Mucosa of rectum (tissue), 2 donors: Measurements from ENCODE around the gene NDUFS7.
"Not testable (repeated sequence)": the region's sequence is repeated elsewhere in the genome, so short reads cannot be mapped to it uniquely, and the experiment has no call there.

Experiments used
- H3K27ac ChIP-seq, 2 donors: one replicate each; pipeline ENCODE4 v1.7.0; 2013; ENCODE audit warnings: inconsistent platforms in 2 of 2, low read depth in 2 of 2, low read length in 2 of 2
- H3K27me3 ChIP-seq, 2 donors: one replicate each; pipeline ENCODE4 v1.7.0; 2013; ENCODE audit warnings: low read length in 2 of 2; ENCODE audit not compliant: control insufficient read depth in 2 of 2, insufficient read depth in 2 of 2
- H3K36me3 ChIP-seq, 2 donors: one replicate each; pipeline ENCODE4 v1.7.0; 2013; ENCODE audit warnings: low read length in 2 of 2; ENCODE audit not compliant: control insufficient read depth in 2 of 2, insufficient read depth in 2 of 2
- H3K4me1 ChIP-seq, 2 donors: one replicate each; pipeline ENCODE4 v1.7.0; 2013; ENCODE audit warnings: low read length in 2 of 2, mild to moderate bottlenecking in 1 of 2; ENCODE audit not compliant: control insufficient read depth in 2 of 2, insufficient read depth in 2 of 2
- H3K4me3 ChIP-seq, 2 donors: one replicate each; pipeline ENCODE4 v1.7.0; 2013; ENCODE audit warnings: low read length in 2 of 2
- H3K9ac ChIP-seq, 2 donors: one replicate each; pipeline ENCODE4 v1.7.0; 2013; ENCODE audit warnings: low read length in 2 of 2, low read depth in 1 of 2, mild to moderate bottlenecking in 1 of 2
- H3K9me3 ChIP-seq, 2 donors: one replicate each; pipeline ENCODE4 v1.7.0; 2013; ENCODE audit warnings: low read length in 2 of 2; ENCODE audit not compliant: control insufficient read depth in 2 of 2
- donor health status: healthy.
- donor health status: Normal muscosa, but diverticular disease.

NDUFS7 gene

DNA sequence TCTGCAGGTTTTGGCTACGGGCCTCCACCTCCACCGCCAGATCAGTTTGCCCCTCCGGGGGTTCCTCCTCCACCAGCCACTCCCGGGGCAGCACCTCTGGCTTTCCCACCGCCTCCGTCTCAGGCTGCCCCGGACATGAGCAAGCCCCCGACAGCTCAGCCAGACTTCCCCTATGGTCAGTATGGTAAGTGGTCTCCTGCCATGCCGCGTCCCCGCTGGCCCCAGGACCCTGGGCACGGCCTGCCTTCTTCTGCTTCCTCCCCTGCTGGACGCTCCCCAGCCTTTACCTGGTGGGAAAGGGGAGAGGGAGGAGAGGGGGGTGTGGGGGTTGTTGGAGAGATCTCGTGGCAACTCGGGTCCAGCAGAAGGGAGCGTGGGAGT is 48.8 kb downstream of the NDUFS7 start:
- Histone ChIP-seq H3K4me1 (peaks cover 2 to 5% of the 10 kb centered on the region in 2 donors), H3K27me3 (no peaks in the 10 kb centered on the region), H3K9ac (no peak overlapping the region), H3K27ac (no peak overlapping the region), H3K36me3 (peaks cover 46 to 50% of the 10 kb centered on the region in 2 donors), H3K4me3 (no peak overlapping the region), H3K9me3 (no peaks in the 10 kb centered on the region)

DNA sequence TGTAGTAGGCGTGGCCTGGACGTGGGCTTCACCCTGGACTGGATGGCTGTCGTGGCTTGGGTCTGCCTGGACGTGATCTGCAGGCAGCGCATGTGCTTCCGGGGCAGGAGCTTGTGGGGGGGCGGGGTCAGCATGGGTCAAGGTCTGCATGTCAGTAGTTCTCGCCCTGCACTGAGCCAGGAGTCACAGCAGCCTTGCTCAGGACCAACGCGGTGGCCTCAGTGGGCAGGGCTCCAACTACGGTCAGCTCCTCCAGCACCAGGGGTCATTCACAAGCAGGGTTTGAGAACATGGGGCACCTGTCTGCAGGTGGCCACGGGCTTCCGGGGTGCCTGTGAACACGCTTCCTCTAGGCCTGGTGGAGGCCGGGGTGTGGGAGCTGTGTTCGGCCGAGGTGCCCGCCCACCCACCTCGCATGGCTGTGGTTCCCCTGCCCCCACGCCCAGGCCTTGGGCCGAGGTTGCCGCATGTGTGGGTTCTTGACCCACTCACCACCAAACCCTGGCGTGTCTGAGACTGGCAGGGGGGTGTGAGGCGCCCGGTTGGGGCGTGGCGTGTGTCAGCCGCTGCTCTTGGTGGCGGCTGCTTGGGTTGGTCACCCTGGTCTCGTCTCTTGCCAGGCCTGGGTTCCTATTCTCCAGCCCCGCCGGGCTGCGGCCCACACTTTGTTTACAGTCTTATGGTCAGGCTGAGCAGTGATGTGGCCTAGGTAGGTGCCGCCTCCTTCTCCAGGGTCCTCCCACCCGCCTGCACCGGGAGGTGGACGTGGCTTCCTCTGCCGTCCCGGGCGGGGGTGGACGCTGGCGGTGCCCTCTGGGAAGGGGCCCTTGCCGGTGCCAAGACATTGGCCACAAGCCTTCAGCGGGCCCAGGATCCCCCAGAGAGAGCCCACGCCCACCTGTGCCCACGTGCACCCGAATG is 49.7 kb downstream of the NDUFS7 start:
- no peaks in the 10 kb centered on the region for H3K27me3 ChIP-seq
- H3K36me3 ChIP-seq = peaks cover 42 to 50% of the 10 kb centered on the region in 2 donors
- H3K4me3 ChIP-seq = no peak overlapping the region
- no peak overlapping the region for H3K27ac ChIP-seq
- no peak overlapping the region for H3K9ac ChIP-seq
- peaks cover 2 to 10% of the 10 kb centered on the region in 2 donors for H3K4me1 ChIP-seq
- H3K9me3 ChIP-seq = no peaks in the 10 kb centered on the region

DNA sequence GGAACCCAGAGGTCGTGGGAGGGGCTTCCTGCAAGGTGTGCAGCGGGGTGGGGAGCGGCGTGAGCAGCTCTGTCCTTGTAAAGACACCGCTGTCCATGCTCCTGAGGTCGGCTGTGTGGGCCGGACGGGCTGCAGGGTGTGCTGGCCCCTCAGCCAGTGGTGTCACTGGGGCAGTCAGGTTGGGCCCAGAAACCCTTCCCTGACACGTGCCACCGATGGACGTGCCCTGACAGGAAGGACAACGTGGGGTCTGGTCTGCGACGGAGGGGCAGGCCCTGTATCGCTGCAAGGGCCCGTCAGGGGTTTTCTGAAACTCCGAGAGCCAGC is 50.3 kb downstream of the NDUFS7 start:
- Histone ChIP-seq H3K4me3 (no peak overlapping the region), H3K9ac (no peak overlapping the region), H3K9me3 (no peaks in the 10 kb centered on the region), H3K27ac (no peak overlapping the region), H3K27me3 (no peaks in the 10 kb centered on the region), H3K36me3 (peaks cover 38 to 45% of the 10 kb centered on the region in 2 donors), H3K4me1 (peaks cover 2 to 10% of the 10 kb centered on the region in 2 donors)

DNA sequence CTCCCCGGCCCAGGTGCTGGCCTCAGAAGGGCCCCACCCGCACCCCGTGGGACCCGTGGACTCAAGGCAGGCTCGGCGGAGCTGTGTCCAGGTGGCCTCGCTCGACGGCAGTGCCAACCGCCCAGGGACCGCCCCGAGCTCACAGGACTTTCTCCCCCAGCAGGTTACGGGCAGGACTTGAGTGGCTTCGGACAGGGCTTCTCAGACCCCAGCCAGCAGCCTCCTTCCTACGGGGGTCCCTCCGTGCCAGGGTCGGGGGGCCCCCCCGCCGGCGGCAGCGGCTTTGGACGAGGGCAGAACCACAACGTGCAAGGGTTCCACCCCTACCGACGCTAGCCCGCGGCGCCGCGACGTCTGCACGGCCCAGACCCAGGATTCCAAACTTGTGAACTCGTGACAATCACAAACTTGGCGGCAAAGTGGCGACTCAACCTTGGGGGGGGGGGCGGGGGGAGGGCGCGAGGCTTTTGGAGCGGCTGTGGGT is 50.9 kb downstream of the NDUFS7 start:
- peaks cover 33 to 41% of the 10 kb centered on the region in 2 donors for H3K36me3 ChIP-seq
- no peak overlapping the region for H3K27ac ChIP-seq
- no peaks in the 10 kb centered on the region for H3K9me3 ChIP-seq
- H3K4me3 ChIP-seq = no peak overlapping the region
- H3K9ac ChIP-seq = no peak overlapping the region
- H3K4me1 ChIP-seq = peaks cover 8 to 12% of the 10 kb centered on the region in 2 donors
- no peaks in the 10 kb centered on the region for H3K27me3 ChIP-seq

DNA sequence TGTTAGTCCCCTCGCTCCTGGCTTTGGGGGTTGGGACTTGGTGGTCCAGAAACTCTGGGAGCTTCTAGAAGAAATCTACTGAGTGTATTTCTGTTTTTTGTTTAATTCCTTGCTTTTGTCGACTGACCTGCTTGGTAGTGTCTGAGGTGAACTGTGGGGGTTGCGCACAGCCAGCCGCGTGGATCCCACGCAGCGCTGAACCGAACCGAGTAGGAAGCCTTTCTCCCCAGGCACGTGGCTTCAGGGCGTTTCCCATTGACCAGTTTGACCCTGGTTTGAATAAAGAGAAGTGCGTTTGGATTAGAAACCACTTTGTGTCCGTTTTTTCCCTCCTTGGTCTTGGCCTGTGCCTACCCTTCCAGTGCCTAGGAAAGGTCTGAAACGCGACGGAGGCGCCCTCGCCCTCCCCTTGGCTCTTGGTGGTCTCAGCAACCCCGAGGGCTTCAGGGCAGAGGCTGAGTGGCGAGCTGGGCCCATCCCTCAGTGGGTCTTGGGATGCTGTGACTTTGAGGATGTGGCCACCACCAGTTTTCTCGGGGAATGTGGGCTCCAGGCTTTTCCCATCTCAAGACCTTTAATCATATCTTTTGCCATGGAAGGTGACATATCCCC is 51.8 kb downstream of the NDUFS7 start:
- Histone ChIP-seq H3K36me3 (peaks cover 34 to 44% of the 10 kb centered on the region in 2 donors), H3K27ac (no peak overlapping the region)

DNA sequence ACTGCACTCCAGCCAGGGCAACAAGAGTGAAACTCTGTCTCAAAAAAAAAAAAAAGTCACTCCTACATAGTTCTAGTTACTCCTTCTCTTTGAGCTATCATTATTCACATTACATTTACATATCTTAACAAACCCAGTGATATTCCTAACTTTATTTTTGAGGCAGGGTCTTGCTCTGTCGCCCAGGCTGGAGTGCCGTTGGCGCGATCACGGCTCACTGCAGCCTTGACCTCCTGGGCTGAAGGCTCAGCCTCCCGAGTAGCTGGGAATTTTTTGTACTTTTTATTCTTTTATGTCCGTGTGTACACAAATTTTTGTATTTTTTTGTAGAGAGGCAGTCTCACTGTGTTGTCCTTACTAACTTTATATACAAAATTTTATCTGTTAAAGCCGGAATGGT is 53.9 kb downstream of the NDUFS7 start:
- Histone ChIP-seq H3K27ac (peak overlapping the region; percentile 62 to 78), H3K36me3 (peaks cover 35 to 49% of the 10 kb centered on the region in 2 donors)

More for the DNA sequence above, 51.8 kb downstream of the NDUFS7 start:
- peaks cover 13% of the 10 kb centered on the region in 2 donors for H3K4me1 ChIP-seq
- H3K4me3 ChIP-seq = no peak overlapping the region
- no peak overlapping the region for H3K9ac ChIP-seq
- H3K27me3 ChIP-seq = no peaks in the 10 kb centered on the region
- no peaks in the 10 kb centered on the region for H3K9me3 ChIP-seq

DNA sequence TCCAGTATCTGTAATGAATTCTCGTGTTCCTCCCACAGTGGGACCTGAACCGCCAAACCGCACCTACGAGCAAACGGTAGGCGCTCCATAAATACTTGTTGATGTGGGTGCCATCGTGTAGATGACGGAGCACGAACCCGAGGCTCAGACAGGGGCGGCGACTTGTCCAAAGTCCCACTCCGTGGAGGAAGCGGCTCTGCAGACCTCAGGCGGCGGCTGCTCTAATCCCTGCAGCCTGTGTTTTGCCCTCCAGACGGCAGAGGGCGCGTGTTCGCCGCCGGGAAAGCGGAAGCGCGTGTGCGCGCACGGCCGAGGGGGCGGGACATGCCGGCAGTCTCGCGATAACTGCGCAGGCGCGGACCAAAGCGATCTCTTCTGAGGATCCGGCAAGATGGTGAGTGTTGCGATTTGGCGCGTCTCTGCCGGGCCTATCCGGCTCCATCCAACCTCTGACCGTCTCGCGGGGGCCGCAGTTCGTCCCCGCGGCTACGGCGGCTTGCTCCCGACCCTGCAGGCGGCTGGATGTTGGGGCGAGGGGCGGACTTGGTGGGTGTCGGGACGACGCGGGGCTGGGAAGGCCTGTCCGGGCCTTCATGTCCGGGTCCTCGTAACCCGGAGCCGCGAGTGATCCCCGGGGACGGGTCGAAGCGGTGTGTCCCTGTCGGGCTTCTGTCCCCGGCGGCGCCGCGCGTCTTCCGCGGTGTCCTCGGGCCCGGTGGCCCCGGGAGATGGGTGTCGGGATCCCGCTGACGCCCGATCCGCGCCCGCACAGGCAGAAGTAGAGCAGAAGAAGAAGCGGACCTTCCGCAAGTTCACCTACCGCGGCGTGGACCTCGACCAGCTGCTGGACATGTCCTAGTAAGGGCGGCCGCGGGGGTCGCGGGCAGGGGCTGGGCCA is 54.6 kb downstream of the NDUFS7 start, which contains the start of gene RPS15:
Gene RPS15 (plus strand): TSS at position 362 of the 898 bp plus-strand sequence. CDS start 30 bp downstream, at position 392.
- peak within 1 kb of the TSS; percentile 87 for H3K27ac ChIP-seq
- peak within 1 kb of the TSS; percentile 85 to 94 for H3K4me3 ChIP-seq
- H3K9me3 ChIP-seq = no peaks in the 10 kb centered on the region
- peaks cover 28 to 43% of the 10 kb centered on the region in 2 donors for H3K36me3 ChIP-seq
- H3K9ac ChIP-seq = peak within 1 kb of the TSS; percentile 76 to 86
- peaks cover 13% of the 10 kb centered on the region in 2 donors for H3K4me1 ChIP-seq
- no peaks in the 10 kb centered on the region for H3K27me3 ChIP-seq

More for the DNA sequence above, 53.9 kb downstream of the NDUFS7 start:
- H3K4me3 ChIP-seq = peak overlapping the region; percentile 27 to 94
- H3K4me1 ChIP-seq = peaks cover 13% of the 10 kb centered on the region in 2 donors
- H3K9ac ChIP-seq = peak overlapping the region in 1 of 2 donors; percentile 76
- H3K27me3 ChIP-seq = no peaks in the 10 kb centered on the region
- no peaks in the 10 kb centered on the region for H3K9me3 ChIP-seq

DNA sequence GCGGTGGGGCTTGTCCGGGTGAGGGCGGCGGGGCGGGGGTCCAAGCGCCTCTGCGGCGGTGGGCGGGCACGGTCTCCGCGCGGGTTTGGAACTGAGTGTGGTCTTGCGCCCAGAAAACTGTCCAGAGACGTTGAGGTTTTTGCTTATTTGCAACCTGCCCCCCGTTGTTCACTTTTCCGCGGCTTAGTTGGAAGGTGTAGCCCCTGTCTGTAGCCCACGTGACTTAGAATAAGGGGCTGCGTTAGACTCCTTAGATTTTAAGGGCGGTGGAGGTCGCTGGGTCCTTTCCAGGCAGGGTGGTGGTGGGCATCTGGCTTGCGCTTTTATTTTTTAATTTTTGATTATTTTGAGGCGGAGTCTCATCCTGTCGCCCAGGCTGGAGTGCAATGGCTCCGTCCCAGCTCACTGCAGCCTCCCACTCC is 55.2 kb downstream of the NDUFS7 start:
- peak overlapping the region; percentile 87 for H3K27ac ChIP-seq
- H3K9me3 ChIP-seq = no peaks in the 10 kb centered on the region
- H3K27me3 ChIP-seq = no peaks in the 10 kb centered on the region
- H3K36me3 ChIP-seq = peaks cover 23 to 36% of the 10 kb centered on the region in 2 donors
- peaks cover 13% of the 10 kb centered on the region in 2 donors for H3K4me1 ChIP-seq
- peak overlapping the region; percentile 85 to 94 for H3K4me3 ChIP-seq
- H3K9ac ChIP-seq = peak overlapping the region; percentile 76 to 86

DNA sequence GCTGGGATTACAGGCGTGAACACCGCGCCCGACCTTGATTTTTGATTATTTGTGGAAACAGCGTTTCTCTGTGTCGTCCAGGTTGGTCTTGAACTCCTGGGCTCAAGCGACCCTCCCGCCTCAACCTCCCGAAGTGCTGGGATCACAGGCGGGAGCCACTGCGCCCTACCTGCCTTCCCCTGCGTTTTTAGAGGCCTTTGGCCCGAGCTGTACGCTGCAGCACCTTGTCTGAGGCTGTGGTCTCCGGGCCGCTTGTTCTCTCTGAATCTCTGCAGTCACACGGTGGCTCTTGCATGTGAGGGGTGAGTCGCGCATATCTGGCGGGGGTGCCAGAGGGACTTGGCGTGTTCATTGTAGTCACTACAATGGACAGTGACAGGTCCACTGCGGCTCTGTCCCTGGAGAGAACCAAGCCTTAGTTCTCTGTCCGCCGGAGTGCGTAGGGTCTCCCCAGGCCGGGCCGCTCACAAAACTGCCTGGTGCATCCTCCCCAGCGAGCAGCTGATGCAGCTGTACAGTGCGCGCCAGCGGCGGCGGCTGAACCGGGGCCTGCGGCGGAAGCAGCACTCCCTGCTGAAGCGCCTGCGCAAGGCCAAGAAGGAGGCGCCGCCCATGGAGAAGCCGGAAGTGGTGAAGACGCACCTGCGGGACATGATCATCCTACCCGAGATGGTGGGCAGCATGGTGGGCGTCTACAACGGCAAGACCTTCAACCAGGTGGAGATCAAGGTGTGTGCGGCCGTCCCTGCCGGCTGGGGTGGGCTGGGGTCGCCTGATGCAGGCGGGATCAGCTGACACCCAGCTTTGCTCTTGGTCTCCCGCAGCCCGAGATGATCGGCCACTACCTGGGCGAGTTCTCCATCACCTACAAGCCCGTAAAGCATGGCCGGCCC is 56.1 kb downstream of the NDUFS7 start:
- peaks cover 23 to 28% of the 10 kb centered on the region in 2 donors for H3K36me3 ChIP-seq
- peak overlapping the region; percentile 56 to 76 for H3K9ac ChIP-seq

More for the DNA sequence above, 56.1 kb downstream of the NDUFS7 start:
- H3K27ac ChIP-seq, H3K27me3 ChIP-seq, H3K9me3 ChIP-seq: not testable (repeated sequence)
- peak overlapping the region; percentile 85 to 94 for H3K4me3 ChIP-seq
- H3K4me1 ChIP-seq = peaks cover 15% of the 10 kb centered on the region in 2 donors
